GM12874 (cell line): Measurements from ENCODE around the gene TROAP.

Experiments
- TF ChIP-seq, protein P1 (sequence below): IDR thresholded peaks from 2 replicates; pipeline ENCODE4 v1.5.1; 2011; ENCODE audit warnings: low read depth, mild to moderate bottlenecking, control low read depth, low read length, moderate library complexity; ENCODE audit not compliant: insufficient read depth

The TROAP gene

DNA sequence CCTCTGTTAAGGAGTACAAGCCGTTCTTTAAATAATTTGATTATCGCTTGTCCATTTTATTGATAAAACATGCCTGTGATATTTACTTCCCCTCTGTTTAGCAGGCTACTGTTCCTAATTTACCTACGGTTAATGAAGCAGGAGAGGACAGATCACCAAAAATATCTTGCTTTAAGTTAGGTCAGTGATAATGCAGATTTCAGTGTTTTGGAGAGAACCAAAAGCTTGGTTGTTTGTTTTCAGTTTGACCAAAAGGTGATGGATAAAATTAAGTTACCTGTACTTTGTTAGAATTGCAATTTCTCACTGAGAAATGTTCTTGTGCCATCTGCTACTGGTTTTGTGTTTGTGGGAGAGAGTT lies 45.2 kb downstream of the TROAP start:
- TF ChIP-seq, protein P1, sequence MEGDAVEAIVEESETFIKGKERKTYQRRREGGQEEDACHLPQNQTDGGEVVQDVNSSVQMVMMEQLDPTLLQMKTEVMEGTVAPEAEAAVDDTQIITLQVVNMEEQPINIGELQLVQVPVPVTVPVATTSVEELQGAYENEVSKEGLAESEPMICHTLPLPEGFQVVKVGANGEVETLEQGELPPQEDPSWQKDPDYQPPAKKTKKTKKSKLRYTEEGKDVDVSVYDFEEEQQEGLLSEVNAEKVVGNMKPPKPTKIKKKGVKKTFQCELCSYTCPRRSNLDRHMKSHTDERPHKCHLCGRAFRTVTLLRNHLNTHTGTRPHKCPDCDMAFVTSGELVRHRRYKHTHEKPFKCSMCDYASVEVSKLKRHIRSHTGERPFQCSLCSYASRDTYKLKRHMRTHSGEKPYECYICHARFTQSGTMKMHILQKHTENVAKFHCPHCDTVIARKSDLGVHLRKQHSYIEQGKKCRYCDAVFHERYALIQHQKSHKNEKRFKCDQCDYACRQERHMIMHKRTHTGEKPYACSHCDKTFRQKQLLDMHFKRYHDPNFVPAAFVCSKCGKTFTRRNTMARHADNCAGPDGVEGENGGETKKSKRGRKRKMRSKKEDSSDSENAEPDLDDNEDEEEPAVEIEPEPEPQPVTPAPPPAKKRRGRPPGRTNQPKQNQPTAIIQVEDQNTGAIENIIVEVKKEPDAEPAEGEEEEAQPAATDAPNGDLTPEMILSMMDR = no peak

DNA sequence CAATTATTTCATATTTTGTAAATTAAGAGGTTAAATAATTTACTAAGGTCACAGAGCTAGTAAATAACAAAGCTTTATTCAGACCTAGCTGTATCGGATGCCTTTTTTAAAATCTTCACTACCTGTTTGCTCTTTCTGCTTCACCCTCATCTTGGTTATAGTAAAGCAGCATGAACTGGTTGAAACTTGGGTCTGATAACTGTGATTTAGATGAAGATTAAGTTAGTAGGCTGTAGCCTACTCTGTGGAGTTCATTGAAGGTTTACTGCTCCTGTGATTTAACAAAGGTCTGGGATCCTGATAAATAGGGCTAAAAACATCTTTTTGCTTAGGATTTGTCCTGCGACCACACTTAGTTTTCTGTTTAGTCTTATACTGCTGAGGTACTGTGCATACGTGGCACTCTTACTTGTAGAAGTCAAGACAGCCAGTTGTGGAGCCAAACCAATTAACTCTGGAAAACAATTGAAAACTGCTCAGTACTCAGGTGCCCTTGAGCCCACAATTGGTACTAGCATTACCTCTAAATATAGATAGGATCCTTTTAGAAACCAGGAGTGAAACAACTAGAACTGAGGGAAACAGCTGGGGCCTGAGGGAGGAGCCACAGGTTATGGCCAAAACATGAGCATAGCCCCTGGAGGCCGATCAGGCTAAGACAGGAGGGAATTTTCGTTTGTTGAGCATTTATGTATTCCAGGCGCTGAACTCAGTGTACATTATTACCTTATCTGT lies 46.5 kb downstream of the TROAP start:
- TF ChIP-seq, protein P1 = peak; percentile 49; the same call in 1 of the 2 replicates

DNA sequence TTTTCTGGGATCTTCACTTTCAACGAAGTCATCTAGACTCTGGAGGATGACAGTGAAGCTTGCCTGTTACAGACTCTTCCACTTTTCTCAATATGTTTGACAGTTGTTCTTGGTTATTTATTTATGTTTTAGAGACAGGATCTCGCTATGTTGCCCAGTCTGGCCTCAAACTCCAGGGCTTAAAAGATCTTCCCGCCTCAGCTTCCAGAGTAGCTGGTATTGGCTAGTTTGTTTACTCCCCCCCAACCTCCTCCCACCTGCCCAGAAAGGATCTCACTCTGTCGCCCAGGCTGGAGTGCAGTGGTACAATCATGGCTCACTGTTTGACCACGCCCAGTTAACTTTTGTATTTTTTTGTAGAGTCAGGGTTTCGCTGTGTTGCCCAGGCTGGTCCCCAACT lies 47.5 kb downstream of the TROAP start:
- TF ChIP-seq, protein P1 = no peak

DNA sequence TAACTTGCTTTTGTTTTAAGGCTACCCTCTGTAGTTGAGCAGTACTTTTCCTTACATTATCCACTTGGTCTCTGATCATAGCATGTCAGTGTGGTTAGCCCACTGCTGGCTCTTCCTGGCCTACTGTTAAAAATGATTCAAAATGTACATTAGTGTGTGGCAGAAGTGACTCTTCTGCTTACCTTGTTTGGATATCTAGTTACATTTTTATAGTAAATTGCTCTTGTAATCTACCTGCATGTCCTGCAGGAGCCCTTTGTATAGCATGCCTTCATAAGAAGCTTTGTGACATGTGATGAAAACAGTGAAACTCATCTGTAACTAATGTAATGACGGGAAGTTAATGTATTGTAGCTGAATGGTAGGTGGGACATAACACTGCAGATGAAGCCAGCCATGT lies 52.4 kb downstream of the TROAP start:
- TF ChIP-seq, protein P1 = no peak

DNA sequence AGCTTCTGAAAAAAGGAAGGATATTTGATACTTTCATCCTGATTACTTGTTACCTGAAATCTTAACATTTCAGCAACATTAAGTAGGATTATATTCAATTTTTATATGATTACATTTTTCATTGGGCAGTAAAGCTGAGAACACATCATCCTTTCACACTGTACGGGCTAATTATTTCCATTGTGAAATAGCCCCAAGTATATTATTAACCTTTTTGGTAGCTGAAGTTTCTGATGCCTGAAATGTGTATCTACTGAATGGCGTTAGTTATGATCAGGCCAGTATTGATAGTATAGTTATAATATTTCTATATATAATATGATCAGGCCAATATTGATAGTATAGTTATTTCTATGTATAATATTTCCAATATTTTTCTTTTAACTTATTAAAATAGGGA lies 54.3 kb downstream of the TROAP start:
- TF ChIP-seq, protein P1 = no peak
